AG10803 (cell line): ENCODE data around the gene CNTNAP2.

Experiments used
- DNase-seq: peaks from one replicate; pipeline ENCODE4 v3.0.0; 2010; ENCODE audit warnings: low read depth
- H3K4me3 ChIP-seq: 2 replicates; pipeline ENCODE4 v1.5.1; 2011; ENCODE audit warnings: mild to moderate bottlenecking, low read length, control low read depth
- TF ChIP-seq, protein P1 (sequence below): conservative IDR thresholded peaks from 2 replicates; pipeline ENCODE4 v1.5.1; 2011; ENCODE audit warnings: mild to moderate bottlenecking, low read length, control low read depth, inconsistent platforms

The CNTNAP2 gene

GRCh38 chr7:146773506-146773905 is 656.9 kb downstream of the CNTNAP2 start:
- H3K4me3 ChIP-seq: no peak overlapping the region
- DNase-seq: no peak
- TF ChIP-seq, protein P1, sequence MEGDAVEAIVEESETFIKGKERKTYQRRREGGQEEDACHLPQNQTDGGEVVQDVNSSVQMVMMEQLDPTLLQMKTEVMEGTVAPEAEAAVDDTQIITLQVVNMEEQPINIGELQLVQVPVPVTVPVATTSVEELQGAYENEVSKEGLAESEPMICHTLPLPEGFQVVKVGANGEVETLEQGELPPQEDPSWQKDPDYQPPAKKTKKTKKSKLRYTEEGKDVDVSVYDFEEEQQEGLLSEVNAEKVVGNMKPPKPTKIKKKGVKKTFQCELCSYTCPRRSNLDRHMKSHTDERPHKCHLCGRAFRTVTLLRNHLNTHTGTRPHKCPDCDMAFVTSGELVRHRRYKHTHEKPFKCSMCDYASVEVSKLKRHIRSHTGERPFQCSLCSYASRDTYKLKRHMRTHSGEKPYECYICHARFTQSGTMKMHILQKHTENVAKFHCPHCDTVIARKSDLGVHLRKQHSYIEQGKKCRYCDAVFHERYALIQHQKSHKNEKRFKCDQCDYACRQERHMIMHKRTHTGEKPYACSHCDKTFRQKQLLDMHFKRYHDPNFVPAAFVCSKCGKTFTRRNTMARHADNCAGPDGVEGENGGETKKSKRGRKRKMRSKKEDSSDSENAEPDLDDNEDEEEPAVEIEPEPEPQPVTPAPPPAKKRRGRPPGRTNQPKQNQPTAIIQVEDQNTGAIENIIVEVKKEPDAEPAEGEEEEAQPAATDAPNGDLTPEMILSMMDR: no peak

- TF ChIP-seq, protein P1: no peak
- DNase-seq: no peak
- no peak overlapping the region for H3K4me3 ChIP-seq
These were observed 664.9 kb downstream of the CNTNAP2 start for GRCh38 chr7:146781352-146782116.

DNA sequence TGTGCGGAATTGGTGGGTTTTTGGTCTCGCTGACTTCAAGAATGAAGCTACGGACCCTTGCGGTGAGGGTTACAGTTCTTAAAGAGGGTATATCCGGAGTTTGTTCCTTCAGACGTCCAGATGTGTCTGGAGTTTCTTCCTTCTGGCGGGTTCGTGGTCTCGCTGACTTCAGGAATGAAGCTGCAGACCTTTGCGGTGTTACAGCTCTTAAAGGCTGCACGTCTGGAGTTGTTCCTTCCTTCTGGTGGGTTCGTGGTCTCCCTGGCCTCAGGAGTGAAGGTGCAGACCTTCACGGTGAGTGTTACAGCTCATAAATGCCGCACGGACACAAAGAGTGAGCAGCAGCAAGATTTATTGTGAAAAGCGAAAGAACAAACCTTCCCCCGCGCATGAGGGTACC is 670.7 kb downstream of the CNTNAP2 start:
- no peak for DNase-seq
- no peak overlapping the region for H3K4me3 ChIP-seq
- TF ChIP-seq, protein P1: no peak

DNA sequence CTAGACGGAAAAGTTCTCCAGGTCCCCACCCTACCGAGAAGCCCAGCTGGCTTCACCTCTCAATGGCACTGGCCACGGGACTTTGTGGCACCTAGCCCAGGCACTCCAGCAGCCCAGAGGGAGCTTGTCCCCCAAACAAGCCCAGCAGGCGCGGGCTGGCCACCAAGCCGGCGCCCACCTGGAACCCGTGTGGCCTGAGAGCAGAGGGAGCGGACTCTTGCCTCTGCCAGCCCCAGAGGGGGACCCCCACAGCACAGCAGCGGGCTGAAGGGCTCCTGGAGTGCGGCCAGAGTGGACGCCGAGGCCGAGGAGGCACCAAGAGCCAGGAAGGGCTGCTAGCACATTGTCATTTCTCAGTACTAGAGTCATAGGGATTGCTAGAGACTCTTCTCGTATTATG is 671.4 kb downstream of the CNTNAP2 start:
- DNase-seq: no peak
- no peak overlapping the region for H3K4me3 ChIP-seq
- TF ChIP-seq, protein P1: no peak

DNA sequence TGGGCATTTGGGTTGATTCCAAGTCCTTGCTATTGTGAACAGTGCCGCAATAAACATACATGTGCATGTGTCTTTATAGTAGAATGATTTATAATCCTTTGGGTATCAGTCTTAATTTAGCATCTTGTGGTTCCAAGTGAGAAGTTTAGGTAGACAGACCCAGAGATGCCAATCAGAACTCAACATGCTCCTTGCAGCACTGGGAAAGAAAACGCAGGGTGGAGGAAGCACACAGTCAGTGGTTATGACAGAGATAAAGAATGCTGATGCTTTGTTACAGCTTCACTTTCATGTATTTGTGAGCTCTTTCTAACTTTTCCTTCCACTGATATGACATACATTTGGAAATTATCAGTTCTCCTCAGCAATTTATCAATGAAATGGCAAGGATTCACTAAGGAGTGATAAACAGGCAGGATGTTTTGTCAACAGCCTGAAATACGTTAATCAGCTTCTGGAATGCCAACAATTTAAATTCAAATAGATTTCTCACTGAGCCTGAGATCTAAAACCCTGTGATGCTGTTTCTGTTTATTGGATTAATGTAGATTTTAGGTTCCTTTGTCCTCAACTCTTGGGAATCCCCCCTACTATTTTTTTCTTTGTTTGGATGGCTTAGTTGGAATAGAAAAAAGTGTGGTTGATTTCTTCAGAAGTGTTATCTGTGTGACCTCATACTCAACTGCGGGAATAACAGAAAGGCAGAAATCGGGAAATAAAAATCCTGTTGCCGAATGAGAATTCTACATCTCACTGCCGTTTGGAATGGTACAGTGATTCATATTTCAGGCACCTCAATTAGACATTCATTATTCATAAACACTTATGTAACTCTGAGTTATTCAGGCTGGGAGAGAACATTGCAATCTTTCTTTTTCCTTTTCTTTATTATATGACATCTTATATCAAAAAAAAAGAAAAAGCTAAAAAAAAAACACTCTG is 675.0 kb downstream of the CNTNAP2 start:
- no peak overlapping the region for H3K4me3 ChIP-seq
- TF ChIP-seq, protein P1: no peak
- no peak for DNase-seq

- DNase-seq: no peak
- no peak overlapping the region for H3K4me3 ChIP-seq
- TF ChIP-seq, protein P1: no peak
These were observed 688.0 kb downstream of the CNTNAP2 start for GRCh38 chr7:146804620-146805019.
